NB4 (cell line): ENCODE results near the gene EPHA4.

Experiments used
- MAX ChIP-seq: IDR thresholded peaks from 2 replicates; pipeline ENCODE4 v1.6.1; 2011; ENCODE audit warnings: low read depth, low read length
- MYC ChIP-seq: IDR thresholded peaks from 2 replicates; pipeline ENCODE4 v1.6.1; 2011; ENCODE audit warnings: low read depth, low read length
- POLR2A ChIP-seq: IDR thresholded peaks from 2 replicates; pipeline ENCODE4 v1.6.1; 2011; ENCODE audit warnings: mild to moderate bottlenecking; ENCODE audit not compliant: insufficient read length; ENCODE audit errors: extremely low read depth
- TF ChIP-seq, protein P1 (sequence below): IDR thresholded peaks from one replicate; pipeline ENCODE4 v1.5.1; 2012; ENCODE audit warnings: low read depth, low read length

DNA sequence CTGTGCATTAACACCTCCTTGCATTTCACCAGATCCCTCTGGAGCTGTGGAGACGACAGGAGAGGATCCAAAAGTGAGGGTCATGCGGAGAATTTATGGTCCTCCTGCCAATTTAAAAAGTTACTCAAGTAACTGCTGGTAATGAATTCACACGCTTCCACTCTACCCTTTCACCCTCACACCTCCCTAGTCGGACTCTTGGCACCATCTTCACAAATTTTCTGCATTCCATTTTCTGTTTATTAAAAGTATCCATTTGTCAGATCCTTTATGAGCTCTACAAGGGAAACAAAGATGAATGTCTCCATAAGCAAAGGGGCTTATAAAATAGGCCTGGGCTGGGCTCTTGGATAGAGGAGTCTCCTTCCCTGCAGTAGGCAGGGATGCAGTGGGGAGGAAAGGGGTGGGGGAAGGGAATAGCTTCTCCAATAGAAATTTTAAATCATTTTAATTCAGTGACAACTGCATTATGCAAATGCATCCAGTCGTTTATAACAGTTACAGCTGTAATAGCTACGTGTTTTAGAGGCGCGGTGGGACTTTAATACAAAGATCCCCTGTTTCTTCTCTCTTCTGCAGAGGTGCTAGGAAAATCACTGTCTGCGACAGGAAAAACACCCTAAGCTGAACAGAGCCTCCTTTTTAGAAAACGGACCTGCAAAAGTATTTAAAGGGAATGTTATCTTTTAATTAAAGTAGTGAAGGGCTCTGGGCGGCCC, 132.2 kb downstream of the EPHA4 start:
- TF ChIP-seq, protein P1, sequence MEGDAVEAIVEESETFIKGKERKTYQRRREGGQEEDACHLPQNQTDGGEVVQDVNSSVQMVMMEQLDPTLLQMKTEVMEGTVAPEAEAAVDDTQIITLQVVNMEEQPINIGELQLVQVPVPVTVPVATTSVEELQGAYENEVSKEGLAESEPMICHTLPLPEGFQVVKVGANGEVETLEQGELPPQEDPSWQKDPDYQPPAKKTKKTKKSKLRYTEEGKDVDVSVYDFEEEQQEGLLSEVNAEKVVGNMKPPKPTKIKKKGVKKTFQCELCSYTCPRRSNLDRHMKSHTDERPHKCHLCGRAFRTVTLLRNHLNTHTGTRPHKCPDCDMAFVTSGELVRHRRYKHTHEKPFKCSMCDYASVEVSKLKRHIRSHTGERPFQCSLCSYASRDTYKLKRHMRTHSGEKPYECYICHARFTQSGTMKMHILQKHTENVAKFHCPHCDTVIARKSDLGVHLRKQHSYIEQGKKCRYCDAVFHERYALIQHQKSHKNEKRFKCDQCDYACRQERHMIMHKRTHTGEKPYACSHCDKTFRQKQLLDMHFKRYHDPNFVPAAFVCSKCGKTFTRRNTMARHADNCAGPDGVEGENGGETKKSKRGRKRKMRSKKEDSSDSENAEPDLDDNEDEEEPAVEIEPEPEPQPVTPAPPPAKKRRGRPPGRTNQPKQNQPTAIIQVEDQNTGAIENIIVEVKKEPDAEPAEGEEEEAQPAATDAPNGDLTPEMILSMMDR: no peak
- TF ChIP-seq MYC (no peak), POLR2A (no peak), MAX (no peak)
